Measurements from ENCODE around the gene GALNT10.

GALNT10 gene

DNA sequence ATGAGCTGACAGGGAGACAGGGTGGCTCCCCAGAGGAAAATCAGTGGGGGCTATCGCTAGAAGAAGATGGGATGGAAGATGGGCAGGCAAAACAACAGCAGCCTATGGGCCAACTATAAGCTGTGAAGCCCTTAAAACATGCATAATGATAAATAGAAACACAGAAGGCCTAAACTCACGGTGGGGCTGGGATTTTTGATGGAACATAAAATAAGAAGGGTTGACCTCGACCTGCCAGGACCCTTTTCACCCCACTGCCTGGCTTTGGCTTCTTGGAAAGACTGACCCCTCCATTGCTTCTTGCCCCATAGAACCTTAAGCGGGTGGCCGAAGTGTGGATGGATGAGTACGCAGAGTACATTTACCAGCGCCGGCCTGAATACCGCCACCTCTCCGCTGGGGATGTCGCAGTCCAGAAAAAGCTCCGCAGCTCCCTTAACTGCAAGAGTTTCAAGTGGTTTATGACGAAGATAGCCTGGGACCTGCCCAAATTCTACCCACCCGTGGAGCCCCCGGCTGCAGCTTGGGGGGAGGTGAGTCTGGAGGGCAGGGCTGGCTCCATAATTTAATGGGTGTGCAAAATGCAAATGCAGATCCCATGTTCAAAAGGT is 218.8 kb downstream of the GALNT10 start:
- Histone ChIP-seq H3K27me3 (ENCODE audit: control insufficient read depth, insufficient read depth, low read length) (no peaks in the 10 kb centered on the region), H3K4me3 (ENCODE audit: low read length) (no peak overlapping the region), H3K36me3 (ENCODE audit: control insufficient read depth, insufficient read depth, low read length) (peaks cover 7% of the 10 kb centered on the region), H3K4me1 (ENCODE audit: control insufficient read depth, insufficient read depth, low read length) (peaks cover 2% of the 10 kb centered on the region), H3K9ac (ENCODE audit: low read length) (no peak overlapping the region), H3K27ac (ENCODE audit: low read depth, low read length) (no peak overlapping the region)

DNA sequence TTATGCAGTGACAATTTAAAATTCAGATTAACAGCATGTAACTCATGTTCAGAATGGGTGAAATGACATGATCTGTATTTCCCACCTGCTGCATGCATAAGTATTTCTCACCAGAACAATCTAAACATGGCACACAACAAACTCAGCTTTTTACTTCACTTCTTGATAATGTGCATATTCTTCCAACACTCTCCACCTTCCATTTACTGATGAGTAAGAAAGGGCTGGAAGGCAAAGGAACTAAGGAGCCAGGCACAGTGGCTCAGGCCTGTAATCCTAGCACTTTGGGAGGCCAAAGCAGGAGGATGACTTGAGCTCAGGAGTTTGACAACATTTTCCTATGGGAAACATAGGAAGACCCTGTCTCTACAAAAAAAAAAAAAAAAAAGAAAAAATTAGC is 219.5 kb downstream of the GALNT10 start:
- H3K36me3 ChIP-seq (ENCODE audit: control insufficient read depth, insufficient read depth, low read length): peaks cover 7% of the 10 kb centered on the region
- H3K27ac ChIP-seq (ENCODE audit: low read depth, low read length): no peak overlapping the region
- no peak overlapping the region for H3K4me3 ChIP-seq (ENCODE audit: low read length)
- H3K27me3 ChIP-seq (ENCODE audit: control insufficient read depth, insufficient read depth, low read length): no peaks in the 10 kb centered on the region
- no peak overlapping the region for H3K9ac ChIP-seq (ENCODE audit: low read length)
- H3K4me1 ChIP-seq (ENCODE audit: control insufficient read depth, insufficient read depth, low read length): peaks cover 2% of the 10 kb centered on the region

DNA sequence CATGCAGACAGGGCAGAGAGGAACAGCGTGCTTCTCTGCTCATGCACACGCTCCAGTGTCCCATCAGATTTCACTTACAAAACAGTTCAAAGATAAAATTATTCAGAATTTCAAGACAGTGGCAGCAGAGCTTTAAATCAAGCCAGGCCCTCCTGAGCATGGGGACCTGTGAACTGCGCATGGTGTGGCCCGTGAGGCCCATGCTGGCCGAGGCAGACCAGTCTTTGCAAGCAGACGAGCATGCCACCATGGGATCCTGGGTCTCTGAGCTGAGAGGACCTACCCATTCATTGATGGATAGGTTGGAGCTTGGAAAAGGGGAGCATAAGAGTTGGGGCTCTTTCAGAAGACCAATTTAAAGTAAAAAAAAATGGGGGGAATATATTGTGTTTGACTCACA is 220.3 kb downstream of the GALNT10 start:
- Histone ChIP-seq H3K27me3 (ENCODE audit: control insufficient read depth, insufficient read depth, low read length) (no peaks in the 10 kb centered on the region), H3K4me3 (ENCODE audit: low read length) (no peak overlapping the region), H3K9ac (ENCODE audit: low read length) (no peak overlapping the region), H3K4me1 (ENCODE audit: control insufficient read depth, insufficient read depth, low read length) (no peaks in the 10 kb centered on the region), H3K27ac (ENCODE audit: low read depth, low read length) (no peak overlapping the region), H3K36me3 (ENCODE audit: control insufficient read depth, insufficient read depth, low read length) (peaks cover 7% of the 10 kb centered on the region)

DNA sequence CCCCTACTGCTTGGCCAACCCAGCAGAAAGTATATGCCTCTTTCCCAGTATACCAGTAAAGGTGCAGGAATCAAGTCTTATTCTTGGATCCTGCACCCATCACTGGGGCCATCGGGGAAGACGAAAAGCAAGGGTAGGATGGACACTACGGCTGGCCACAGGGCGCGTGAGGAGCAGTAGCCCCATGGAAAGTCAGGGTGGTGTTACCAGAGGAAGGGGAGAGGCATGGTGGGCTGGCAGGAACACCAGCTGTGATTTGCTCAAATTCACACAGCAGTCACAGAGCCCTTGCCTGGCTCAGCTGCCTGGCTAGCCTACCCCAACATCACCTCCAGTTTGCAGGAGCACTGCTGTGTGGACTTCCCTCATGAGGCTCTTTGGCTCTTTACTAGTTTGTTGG is 220.8 kb downstream of the GALNT10 start:
- no peaks in the 10 kb centered on the region for H3K4me1 ChIP-seq (ENCODE audit: control insufficient read depth, insufficient read depth, low read length)
- no peak overlapping the region for H3K4me3 ChIP-seq (ENCODE audit: low read length)
- H3K9ac ChIP-seq (ENCODE audit: low read length): no peak overlapping the region
- no peak overlapping the region for H3K27ac ChIP-seq (ENCODE audit: low read depth, low read length)
- no peaks in the 10 kb centered on the region for H3K27me3 ChIP-seq (ENCODE audit: control insufficient read depth, insufficient read depth, low read length)
- H3K36me3 ChIP-seq (ENCODE audit: control insufficient read depth, insufficient read depth, low read length): peaks cover 7% of the 10 kb centered on the region

DNA sequence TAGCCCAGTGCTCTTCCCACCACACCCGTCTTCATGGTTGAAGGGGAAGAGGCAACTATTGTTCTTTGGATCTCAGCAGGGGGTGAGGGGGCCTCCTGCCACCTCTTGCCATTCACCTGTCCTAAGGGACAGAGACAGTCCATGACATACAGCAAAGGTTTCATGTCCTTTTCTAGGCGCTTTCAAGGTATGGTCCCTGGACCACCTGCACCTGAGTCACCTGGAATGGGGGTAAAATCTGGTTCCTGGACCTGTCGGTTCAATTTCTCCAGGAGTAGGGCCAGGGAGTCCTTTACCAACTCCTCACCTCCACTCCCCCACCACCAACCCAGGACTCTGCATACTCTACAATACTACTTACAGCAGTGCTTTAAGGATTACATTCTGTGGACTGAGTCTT is 221.8 kb downstream of the GALNT10 start:
- Histone ChIP-seq H3K36me3 (ENCODE audit: control insufficient read depth, insufficient read depth, low read length) (peaks cover 8% of the 10 kb centered on the region), H3K27ac (ENCODE audit: low read depth, low read length) (no peak overlapping the region), H3K9ac (ENCODE audit: low read length) (no peak overlapping the region), H3K4me1 (ENCODE audit: control insufficient read depth, insufficient read depth, low read length) (no peaks in the 10 kb centered on the region), H3K4me3 (ENCODE audit: low read length) (no peak overlapping the region), H3K27me3 (ENCODE audit: control insufficient read depth, insufficient read depth, low read length) (no peaks in the 10 kb centered on the region)

GRCh38 chr5:154412925-154413324 is 222.4 kb downstream of the GALNT10 start:
- no peaks in the 10 kb centered on the region for H3K4me1 ChIP-seq (ENCODE audit: control insufficient read depth, insufficient read depth, low read length)
- H3K9ac ChIP-seq (ENCODE audit: low read length): no peak overlapping the region
- H3K27me3 ChIP-seq (ENCODE audit: control insufficient read depth, insufficient read depth, low read length): no peaks in the 10 kb centered on the region
- H3K27ac ChIP-seq (ENCODE audit: low read depth, low read length): no peak overlapping the region
- H3K4me3 ChIP-seq (ENCODE audit: low read length): no peak overlapping the region
- peaks cover 12% of the 10 kb centered on the region for H3K36me3 ChIP-seq (ENCODE audit: control insufficient read depth, insufficient read depth, low read length)

GRCh38 chr5:154415114-154415513 is 224.6 kb downstream of the GALNT10 start:
- H3K9ac ChIP-seq (ENCODE audit: low read length): no peak overlapping the region
- no peaks in the 10 kb centered on the region for H3K4me1 ChIP-seq (ENCODE audit: control insufficient read depth, insufficient read depth, low read length)
- H3K27ac ChIP-seq (ENCODE audit: low read depth, low read length): no peak overlapping the region
- peaks cover 12% of the 10 kb centered on the region for H3K36me3 ChIP-seq (ENCODE audit: control insufficient read depth, insufficient read depth, low read length)
- H3K4me3 ChIP-seq (ENCODE audit: low read length): no peak overlapping the region
- no peaks in the 10 kb centered on the region for H3K27me3 ChIP-seq (ENCODE audit: control insufficient read depth, insufficient read depth, low read length)

DNA sequence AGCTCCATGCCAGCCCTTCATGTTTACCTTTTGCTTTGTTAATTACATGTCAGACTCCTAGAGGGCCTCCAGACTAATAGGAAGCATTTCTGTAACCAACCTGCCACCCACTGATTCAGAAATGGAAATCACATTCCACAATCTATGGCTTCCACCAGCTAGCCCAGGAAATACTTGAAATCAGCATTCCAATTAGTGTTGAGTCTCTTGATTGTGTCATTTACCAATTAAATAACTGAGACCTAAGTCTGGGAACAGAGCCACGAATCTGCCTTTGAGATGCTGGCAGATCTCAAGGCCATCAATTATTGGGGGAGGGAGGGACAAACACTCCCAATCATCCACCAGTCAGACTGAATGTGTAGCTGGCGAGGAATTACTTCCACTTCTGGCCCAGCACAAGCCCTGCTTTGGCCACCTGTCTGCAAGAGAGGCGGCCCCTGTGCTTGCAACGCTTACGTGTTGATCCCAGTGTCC is 227.8 kb downstream of the GALNT10 start:
- Histone ChIP-seq H3K9ac (ENCODE audit: low read length) (no peak overlapping the region), H3K27ac (ENCODE audit: low read depth, low read length) (no peak overlapping the region), H3K36me3 (ENCODE audit: control insufficient read depth, insufficient read depth, low read length) (peaks cover 5% of the 10 kb centered on the region), H3K4me1 (ENCODE audit: control insufficient read depth, insufficient read depth, low read length) (no peaks in the 10 kb centered on the region), H3K27me3 (ENCODE audit: control insufficient read depth, insufficient read depth, low read length) (no peaks in the 10 kb centered on the region), H3K4me3 (ENCODE audit: low read length) (no peak overlapping the region)

GRCh38 chr5:154419236-154419635 is 228.7 kb downstream of the GALNT10 start:
- Histone ChIP-seq H3K4me3 (ENCODE audit: low read length) (no peak overlapping the region), H3K27me3 (ENCODE audit: control insufficient read depth, insufficient read depth, low read length) (no peaks in the 10 kb centered on the region), H3K27ac (ENCODE audit: low read depth, low read length) (no peak overlapping the region), H3K9ac (ENCODE audit: low read length) (no peak overlapping the region), H3K4me1 (ENCODE audit: control insufficient read depth, insufficient read depth, low read length) (no peaks in the 10 kb centered on the region), H3K36me3 (ENCODE audit: control insufficient read depth, insufficient read depth, low read length) (peaks cover 5% of the 10 kb centered on the region)

DNA sequence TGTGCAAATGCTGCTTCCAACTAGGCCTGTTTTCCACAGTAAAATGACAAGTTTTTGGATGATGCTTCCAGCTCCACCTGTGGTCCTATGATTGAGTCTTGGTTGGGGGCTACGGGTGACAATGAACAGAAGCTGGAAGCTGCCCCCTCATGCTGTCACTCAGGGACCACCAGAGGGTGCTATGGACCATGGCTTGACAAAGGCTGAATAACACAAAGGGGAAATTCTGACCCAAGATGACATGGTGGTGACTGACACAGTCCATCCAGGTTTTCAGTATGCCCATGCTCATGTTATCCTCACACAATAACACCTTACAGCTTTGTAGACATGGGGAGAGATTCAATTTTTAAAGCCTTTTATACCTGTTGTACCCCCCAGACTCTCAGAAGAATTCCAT is 231.3 kb downstream of the GALNT10 start:
- Histone ChIP-seq H3K4me3 (ENCODE audit: low read length) (no peak overlapping the region), H3K4me1 (ENCODE audit: control insufficient read depth, insufficient read depth, low read length) (no peaks in the 10 kb centered on the region), H3K36me3 (ENCODE audit: control insufficient read depth, insufficient read depth, low read length) (peaks cover 5% of the 10 kb centered on the region), H3K27me3 (ENCODE audit: control insufficient read depth, insufficient read depth, low read length) (no peaks in the 10 kb centered on the region), H3K9ac (ENCODE audit: low read length) (no peak overlapping the region), H3K27ac (ENCODE audit: low read depth, low read length) (no peak overlapping the region)

- H3K9ac ChIP-seq (ENCODE audit: low read length): no peak overlapping the region
- H3K36me3 ChIP-seq (ENCODE audit: control insufficient read depth, insufficient read depth, low read length): peaks cover 4% of the 10 kb centered on the region
- H3K4me1 ChIP-seq (ENCODE audit: control insufficient read depth, insufficient read depth, low read length): no peaks in the 10 kb centered on the region
- H3K27ac ChIP-seq (ENCODE audit: low read depth, low read length): no peak overlapping the region
- no peak overlapping the region for H3K4me3 ChIP-seq (ENCODE audit: low read length)
- no peaks in the 10 kb centered on the region for H3K27me3 ChIP-seq (ENCODE audit: control insufficient read depth, insufficient read depth, low read length)
Observed at GRCh38 chr5:154422298-154422697, 231.8 kb downstream of the GALNT10 start.

GRCh38 chr5:154428208-154428607 is 237.7 kb downstream of the GALNT10 start:
- no peak overlapping the region for H3K27ac ChIP-seq (ENCODE audit: low read depth, low read length)
- no peak overlapping the region for H3K4me3 ChIP-seq (ENCODE audit: low read length)
- H3K4me1 ChIP-seq (ENCODE audit: control insufficient read depth, insufficient read depth, low read length): no peaks in the 10 kb centered on the region
- no peaks in the 10 kb centered on the region for H3K27me3 ChIP-seq (ENCODE audit: control insufficient read depth, insufficient read depth, low read length)
- no peak overlapping the region for H3K9ac ChIP-seq (ENCODE audit: low read length)
- H3K36me3 ChIP-seq (ENCODE audit: control insufficient read depth, insufficient read depth, low read length): no peaks in the 10 kb centered on the region

DNA sequence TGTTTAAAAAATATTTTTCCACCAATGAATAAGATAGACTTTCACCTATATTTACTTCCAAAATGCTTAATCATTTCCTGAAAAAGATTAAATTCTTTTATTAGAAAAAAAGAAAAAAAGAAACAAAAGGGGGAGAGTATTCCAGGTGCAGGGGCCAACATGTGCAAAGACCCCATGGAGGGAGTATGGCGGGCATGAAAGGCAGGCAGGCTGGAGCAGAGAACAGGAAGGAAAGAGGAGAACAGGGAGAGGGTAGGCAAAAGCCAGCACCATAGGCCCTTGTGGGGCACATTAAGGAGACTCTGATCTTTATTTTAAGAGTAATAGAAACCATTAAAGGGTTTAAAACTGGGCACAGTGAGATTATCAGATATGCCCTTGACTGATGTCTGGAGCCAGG is 238.8 kb downstream of the GALNT10 start:
- Histone ChIP-seq H3K27me3 (ENCODE audit: control insufficient read depth, insufficient read depth, low read length) (no peaks in the 10 kb centered on the region), H3K9ac (ENCODE audit: low read length) (no peak overlapping the region), H3K27ac (ENCODE audit: low read depth, low read length) (no peak overlapping the region), H3K4me3 (ENCODE audit: low read length) (no peak overlapping the region), H3K36me3 (ENCODE audit: control insufficient read depth, insufficient read depth, low read length) (no peaks in the 10 kb centered on the region), H3K4me1 (ENCODE audit: control insufficient read depth, insufficient read depth, low read length) (no peaks in the 10 kb centered on the region)
